ENCODE measurements around the gene CEP112.

CEP112 gene

GRCh38 chr17:65592125-65592965 is 599.6 kb downstream of the CEP112 start:
- no peak for TF ChIP-seq ZNF70 (CRISPR knock-in tag; IDR thresholded peaks at IDR 0.05)
- TF ChIP-seq BACH2 (CRISPR knock-in tag; IDR thresholded peaks at IDR 0.05; ENCODE audit: borderline replicate concordance): no peak
- TF ChIP-seq ZNF565 (CRISPR knock-in tag; conservative IDR thresholded peaks at IDR 0.05; ENCODE audit: low read depth): no peak
- no peak for TF ChIP-seq ARNTL (CRISPR knock-in tag; IDR thresholded peaks at IDR 0.05; ENCODE audit: borderline replicate concordance, low read depth)
- no peak for TF ChIP-seq PPARA (CRISPR knock-in tag; IDR thresholded peaks at IDR 0.05; ENCODE audit: borderline replicate concordance)
- TF ChIP-seq SNAI2 (CRISPR knock-in tag; IDR thresholded peaks at IDR 0.05): no peak
- TF ChIP-seq ZFP3 (CRISPR knock-in tag; IDR thresholded peaks at IDR 0.05): no peak
- TF ChIP-seq ISL1 (CRISPR knock-in tag; IDR thresholded peaks at IDR 0.05): no peak
- TF ChIP-seq ESRRG (CRISPR knock-in tag; IDR thresholded peaks at IDR 0.05): no peak
- no peak for TF ChIP-seq RARB (CRISPR knock-in tag; IDR thresholded peaks at IDR 0.05)
- no peak for TF ChIP-seq GLIS3 (CRISPR knock-in tag; IDR thresholded peaks at IDR 0.05)
- TF ChIP-seq TOX (CRISPR knock-in tag; IDR thresholded peaks at IDR 0.05; ENCODE audit: borderline replicate concordance): no peak
- no peak for TF ChIP-seq OSR1 (CRISPR knock-in tag; IDR thresholded peaks at IDR 0.05)
- no peak for TF ChIP-seq CREB5 (CRISPR knock-in tag; IDR thresholded peaks at IDR 0.05; ENCODE audit: low read depth)
- TF ChIP-seq CSRNP3 (CRISPR knock-in tag; IDR thresholded peaks at IDR 0.05): no peak
- no peak for TF ChIP-seq CSDC2 (CRISPR knock-in tag; IDR thresholded peaks at IDR 0.05)
- no peak for ATAC-seq

- TF ChIP-seq BACH2 (CRISPR knock-in tag; IDR thresholded peaks at IDR 0.05; ENCODE audit: borderline replicate concordance) (no peak), SNAI2 (CRISPR knock-in tag; IDR thresholded peaks at IDR 0.05) (no peak), ISL1 (CRISPR knock-in tag; IDR thresholded peaks at IDR 0.05) (no peak), TOX (CRISPR knock-in tag; IDR thresholded peaks at IDR 0.05; ENCODE audit: borderline replicate concordance) (no peak), ARNTL (CRISPR knock-in tag; IDR thresholded peaks at IDR 0.05; ENCODE audit: borderline replicate concordance, low read depth) (no peak), CSRNP3 (CRISPR knock-in tag; IDR thresholded peaks at IDR 0.05) (no peak), CSDC2 (CRISPR knock-in tag; IDR thresholded peaks at IDR 0.05) (no peak), TCF4 (CRISPR knock-in tag; IDR thresholded peaks at IDR 0.05; ENCODE audit: borderline replicate concordance) (no peak), TSHZ2 (CRISPR knock-in tag; IDR thresholded peaks at IDR 0.05) (no peak), ZNF70 (CRISPR knock-in tag; IDR thresholded peaks at IDR 0.05) (no peak), OSR1 (CRISPR knock-in tag; IDR thresholded peaks at IDR 0.05) (no peak)
- ATAC-seq: no peak; the same call in 2 of the 3 replicates
Observed at GRCh38 chr17:65589321-65589720, 602.6 kb downstream of the CEP112 start.

- no peak for ATAC-seq
- TF ChIP-seq ZNF565 (CRISPR knock-in tag; conservative IDR thresholded peaks at IDR 0.05; ENCODE audit: low read depth) (no peak), ARNTL (CRISPR knock-in tag; IDR thresholded peaks at IDR 0.05; ENCODE audit: borderline replicate concordance, low read depth) (no peak), TOX (CRISPR knock-in tag; IDR thresholded peaks at IDR 0.05; ENCODE audit: borderline replicate concordance) (no peak), TSHZ2 (CRISPR knock-in tag; IDR thresholded peaks at IDR 0.05) (no peak), BACH2 (CRISPR knock-in tag; IDR thresholded peaks at IDR 0.05; ENCODE audit: borderline replicate concordance) (no peak), CSRNP3 (CRISPR knock-in tag; IDR thresholded peaks at IDR 0.05) (no peak), ISL1 (CRISPR knock-in tag; IDR thresholded peaks at IDR 0.05) (no peak), POU6F1 (CRISPR knock-in tag; IDR thresholded peaks at IDR 0.05; ENCODE audit: borderline replicate concordance, low read depth) (no peak), ZFP3 (CRISPR knock-in tag; IDR thresholded peaks at IDR 0.05) (no peak), TCF4 (CRISPR knock-in tag; IDR thresholded peaks at IDR 0.05; ENCODE audit: borderline replicate concordance) (no peak), ZFP30 (CRISPR knock-in tag; IDR thresholded peaks at IDR 0.05) (no peak), ZNF8 (CRISPR knock-in tag; IDR thresholded peaks at IDR 0.05) (no peak)
Observed at GRCh38 chr17:65588181-65588808, 603.6 kb downstream of the CEP112 start.
